SK-N-SH (cell line): ENCODE measurements around the gene TIAM2. TPM values are rescaled to one million over a fixed set of nuclear protein-coding genes. Genes with fewer than 3 reads are reported as not detected.

Experiments used
- CTCF ChIA-PET: fragments of 300-600, 350-600 bp; formaldehyde crosslinking; extraction: SDS; loops from one replicate; lab custom pipeline; 2021; lab: Yijun Ruan, JAX
- POLR2A ChIA-PET: fragments of 350-600 bp; sonication (Branson Sonifier 250); formaldehyde crosslinking; extraction: SDS; loops from one replicate; lab custom pipeline; 2020; ENCODE audit warnings: antibody characterized with exemption, inconsistent platforms; lab: Yijun Ruan, JAX
- DNase-seq: peaks from one replicate; pipeline ENCODE4 v3.0.0; 2012
- H2AFZ ChIP-seq: fragments of 200-600 bp; sonication (generic); 2 replicates; pipeline ENCODE4 v1.8.1; 2016; ENCODE audit warnings: antibody characterized with exemption, mild to moderate bottlenecking, low read depth
- H3F3A ChIP-seq: fragments of 200-600 bp; sonication (generic); replicated peaks from 2 replicates; pipeline ENCODE3; 2016; ENCODE audit warnings: antibody characterized with exemption, mild to moderate bottlenecking; ENCODE audit not compliant: insufficient read depth
- H3K27ac ChIP-seq, 2 experiments: fragments of 200-500 bp in 1 of 2; fragments of 200-600 bp in 1 of 2; sonication (Bioruptor generic) in 1 of 2; sonication (generic), shearing (Covaris generic) in 1 of 2; 2 replicates each; pipeline versions ENCODE4 v1.5.1 to v1.6.1; 2014 to 2016; ENCODE audit warnings: low read depth in 2 of 2, inconsistent platforms in 1 of 2, low read length in 1 of 2, mild to moderate bottlenecking in 1 of 2, mixed read lengths in 1 of 2
- H3K27me3 ChIP-seq: fragments of 200-600 bp; sonication (generic), shearing (Covaris generic); 2 replicates; pipeline ENCODE4 v1.6.1; 2016; ENCODE audit warnings: mixed run types; ENCODE audit not compliant: insufficient read depth
- H3K36me3 ChIP-seq, 2 experiments: fragments of 200-500 bp in 1 of 2; fragments of 200-600 bp in 1 of 2; sonication (Bioruptor generic) in 1 of 2; sonication (generic) in 1 of 2; replicated peaks in 1 of 2; 2 replicates each; pipeline versions ENCODE3 to v1.5.1; 2014 to 2016; ENCODE audit warnings: low read length in 1 of 2, mild to moderate bottlenecking in 1 of 2; ENCODE audit not compliant: insufficient read depth in 2 of 2, control insufficient read depth in 1 of 2
- H3K4me1 ChIP-seq, 2 experiments: fragments of 200-500 bp in 1 of 2; fragments of 200-600 bp in 1 of 2; sonication (Bioruptor generic) in 1 of 2; sonication (generic), shearing (Covaris generic) in 1 of 2; 2 replicates each; pipeline versions ENCODE4 v1.5.1 to v1.6.1; 2014 to 2016; ENCODE audit warnings: low read depth in 1 of 2, low read length in 1 of 2, mixed run types in 1 of 2; ENCODE audit not compliant: insufficient read depth in 2 of 2, control insufficient read depth in 1 of 2
- H3K4me2 ChIP-seq: fragments of 200-600 bp; sonication (generic), shearing (Covaris generic); 2 replicates; pipeline ENCODE4 v1.6.1; 2017; ENCODE audit warnings: mixed run types
- H3K4me3 ChIP-seq, 2 experiments: fragments of 200-500 bp in 1 of 2; fragments of 200-600 bp in 1 of 2; sonication (Bioruptor generic) in 1 of 2; sonication (generic), shearing (Covaris generic) in 1 of 2; 2 replicates each; pipeline versions ENCODE4 v1.5.1 to v1.8.1; 2014 to 2016; ENCODE audit warnings: low read depth in 2 of 2, inconsistent platforms in 1 of 2, low read length in 1 of 2, mild to moderate bottlenecking in 1 of 2, mixed read lengths in 1 of 2, moderate library complexity in 1 of 2
- H3K79me2 ChIP-seq: fragments of 200-600 bp; sonication (generic); 2 replicates; pipeline ENCODE4 v1.8.1; 2017; ENCODE audit warnings: mild to moderate bottlenecking; ENCODE audit not compliant: insufficient read depth
- H3K9ac ChIP-seq: fragments of 200-600 bp; sonication (generic); 2 replicates; pipeline ENCODE4 v1.6.1; 2017; ENCODE audit warnings: mixed run types
- H3K9me2 ChIP-seq: fragments of 200-600 bp; sonication (generic); 2 replicates; pipeline ENCODE4 v1.6.1; 2017; ENCODE audit warnings: mixed run types
- H3K9me3 ChIP-seq: fragments of 200-600 bp; sonication (generic); 2 replicates; pipeline ENCODE4 v1.6.1; 2017; ENCODE audit warnings: mixed run types, mild to moderate bottlenecking, moderate library complexity
- H4K20me1 ChIP-seq: fragments of 200-600 bp; sonication (generic); 2 replicates; pipeline ENCODE4 v1.6.1; 2017; ENCODE audit warnings: mild to moderate bottlenecking, mixed run types; ENCODE audit not compliant: insufficient read depth
- CHD2 ChIP-seq: fragments of 150-350 bp; IDR thresholded peaks from 2 replicates; pipeline ENCODE4 v1.6.1; 2018; ENCODE audit warnings: low read length; ENCODE audit not compliant: partially characterized antibody
- ELF1 ChIP-seq: IDR thresholded peaks from 2 replicates; pipeline ENCODE4 v1.4.0; 2012
- EP300 ChIP-seq, 2 experiments: IDR thresholded peaks; 2 replicates each; pipeline versions ENCODE4 v1.4.0 to v1.6.1; 2012; ENCODE audit warnings: borderline replicate concordance in 1 of 2, low read depth in 1 of 2, low read length in 1 of 2
- EZH2phosphoT487 ChIP-seq: fragments of 200-600 bp; sonication (generic); IDR thresholded peaks from 2 replicates; pipeline ENCODE4 v1.6.1; 2017; ENCODE audit warnings: low read depth, mixed run types, mild to moderate bottlenecking, antibody characterized with exemption, moderate library complexity, borderline replicate concordance
- FOSL2 ChIP-seq: IDR thresholded peaks from 2 replicates; pipeline ENCODE4 v1.4.0; 2012; ENCODE audit warnings: low read depth, mild to moderate bottlenecking, moderate library complexity, borderline replicate concordance
- FOXJ3 ChIP-seq: sonication (generic); formaldehyde crosslinking; IDR thresholded peaks from 2 replicates; pipeline ENCODE4 v1.5.1; 2020; ENCODE audit warnings: mild to moderate bottlenecking, missing genetic modification reagents
- GATA2 ChIP-seq: sonication (generic); formaldehyde crosslinking; IDR thresholded peaks from 2 replicates; pipeline ENCODE4 v1.5.0; 2020; ENCODE audit warnings: mild to moderate bottlenecking, missing genetic modification reagents
- MXI1 ChIP-seq: IDR thresholded peaks from 2 replicates; pipeline ENCODE4 v1.6.1; 2012; ENCODE audit warnings: mild to moderate bottlenecking, low read depth, low read length, improper control_type of control experiment
- POLR2AphosphoS5 ChIP-seq: IDR thresholded peaks from 2 replicates; pipeline ENCODE4 v1.6.1; 2012; ENCODE audit warnings: low read depth, low read length
- SMC3 ChIP-seq: IDR thresholded peaks from 2 replicates; pipeline ENCODE4 v1.6.1; 2012; ENCODE audit warnings: low read depth, low read length, improper control_type of control experiment
- TCF12 ChIP-seq: IDR thresholded peaks from 2 replicates; pipeline ENCODE4 v1.4.0; 2012
- YY1 ChIP-seq: IDR thresholded peaks from 2 replicates; pipeline ENCODE4 v1.4.0; 2012; ENCODE audit warnings: low read depth, mild to moderate bottlenecking
- WGBS: methylation state at CpG from one replicate; pipeline ENCODE4 v1.1.6; 2017; ENCODE audit warnings: low lambda C conversion rate; 5-methylcytosine and 5-hydroxymethylcytosine counted together
- polyA plus RNA-seq, 3 experiments: library from polyadenylated mRNA; depleted of rRNA; stranded (reverse); fragments of >200 nt; gene quantifications; 2 replicates each; pipeline ENCODE4 v1.2.3, GENCODE V29; 2012
- TF ChIP-seq, protein P1 (sequence below): fragments of 200-600 bp; sonication (generic); IDR thresholded peaks from 2 replicates; pipeline ENCODE4 v1.6.1; 2017; ENCODE audit warnings: antibody characterized with exemption, mild to moderate bottlenecking, moderate library complexity
- TF ChIP-seq, protein P2 (sequence below): fragments of 150-350 bp; IDR thresholded peaks from 2 replicates; pipeline ENCODE4 v1.6.1; 2016; ENCODE audit warnings: mild to moderate bottlenecking, low read depth, low read length
- TF ChIP-seq, protein P3 (sequence below): IDR thresholded peaks from 2 replicates; pipeline ENCODE4; 2012

TIAM2 gene
- polyA plus RNA-seq, 1 of the 3 experiments (the other 2 are of a cell fraction): 13.6 TPM

DNA sequence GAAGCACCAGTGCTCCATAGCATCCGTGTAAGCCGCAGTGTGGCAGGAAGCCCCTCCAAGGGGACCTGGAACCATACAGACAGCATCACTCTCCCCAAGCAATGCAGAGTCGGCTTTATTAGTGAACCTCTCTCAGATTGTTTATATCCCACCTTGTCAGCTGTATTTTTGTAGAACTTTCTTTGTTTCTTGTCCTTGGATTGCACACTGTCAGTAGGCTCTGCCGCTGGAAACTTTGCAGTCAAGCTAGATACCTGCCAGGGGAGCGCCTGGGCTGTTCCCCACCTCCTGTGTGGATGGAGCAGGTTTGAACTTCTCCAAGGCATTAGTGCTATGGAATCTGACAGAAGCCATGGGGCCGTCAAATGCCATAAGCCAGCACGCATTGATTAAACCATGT, 250.1 kb downstream of the TIAM2 start:
- no peak for TF ChIP-seq SMC3
- TF ChIP-seq, protein P1, sequence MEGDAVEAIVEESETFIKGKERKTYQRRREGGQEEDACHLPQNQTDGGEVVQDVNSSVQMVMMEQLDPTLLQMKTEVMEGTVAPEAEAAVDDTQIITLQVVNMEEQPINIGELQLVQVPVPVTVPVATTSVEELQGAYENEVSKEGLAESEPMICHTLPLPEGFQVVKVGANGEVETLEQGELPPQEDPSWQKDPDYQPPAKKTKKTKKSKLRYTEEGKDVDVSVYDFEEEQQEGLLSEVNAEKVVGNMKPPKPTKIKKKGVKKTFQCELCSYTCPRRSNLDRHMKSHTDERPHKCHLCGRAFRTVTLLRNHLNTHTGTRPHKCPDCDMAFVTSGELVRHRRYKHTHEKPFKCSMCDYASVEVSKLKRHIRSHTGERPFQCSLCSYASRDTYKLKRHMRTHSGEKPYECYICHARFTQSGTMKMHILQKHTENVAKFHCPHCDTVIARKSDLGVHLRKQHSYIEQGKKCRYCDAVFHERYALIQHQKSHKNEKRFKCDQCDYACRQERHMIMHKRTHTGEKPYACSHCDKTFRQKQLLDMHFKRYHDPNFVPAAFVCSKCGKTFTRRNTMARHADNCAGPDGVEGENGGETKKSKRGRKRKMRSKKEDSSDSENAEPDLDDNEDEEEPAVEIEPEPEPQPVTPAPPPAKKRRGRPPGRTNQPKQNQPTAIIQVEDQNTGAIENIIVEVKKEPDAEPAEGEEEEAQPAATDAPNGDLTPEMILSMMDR: no peak
- TF ChIP-seq EZH2phosphoT487: no peak
- no peak for TF ChIP-seq TCF12
- no peak for TF ChIP-seq EP300 (IDR thresholded peaks at IDR 0.05; ENCODE audit: borderline replicate concordance in 1 of 2, low read depth in 1 of 2, low read length in 1 of 2)
- TF ChIP-seq, protein P2, sequence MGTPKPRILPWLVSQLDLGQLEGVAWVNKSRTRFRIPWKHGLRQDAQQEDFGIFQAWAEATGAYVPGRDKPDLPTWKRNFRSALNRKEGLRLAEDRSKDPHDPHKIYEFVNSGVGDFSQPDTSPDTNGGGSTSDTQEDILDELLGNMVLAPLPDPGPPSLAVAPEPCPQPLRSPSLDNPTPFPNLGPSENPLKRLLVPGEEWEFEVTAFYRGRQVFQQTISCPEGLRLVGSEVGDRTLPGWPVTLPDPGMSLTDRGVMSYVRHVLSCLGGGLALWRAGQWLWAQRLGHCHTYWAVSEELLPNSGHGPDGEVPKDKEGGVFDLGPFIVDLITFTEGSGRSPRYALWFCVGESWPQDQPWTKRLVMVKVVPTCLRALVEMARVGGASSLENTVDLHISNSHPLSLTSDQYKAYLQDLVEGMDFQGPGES: no peak
- no peak for TF ChIP-seq FOXJ3
- TF ChIP-seq, protein P3, sequence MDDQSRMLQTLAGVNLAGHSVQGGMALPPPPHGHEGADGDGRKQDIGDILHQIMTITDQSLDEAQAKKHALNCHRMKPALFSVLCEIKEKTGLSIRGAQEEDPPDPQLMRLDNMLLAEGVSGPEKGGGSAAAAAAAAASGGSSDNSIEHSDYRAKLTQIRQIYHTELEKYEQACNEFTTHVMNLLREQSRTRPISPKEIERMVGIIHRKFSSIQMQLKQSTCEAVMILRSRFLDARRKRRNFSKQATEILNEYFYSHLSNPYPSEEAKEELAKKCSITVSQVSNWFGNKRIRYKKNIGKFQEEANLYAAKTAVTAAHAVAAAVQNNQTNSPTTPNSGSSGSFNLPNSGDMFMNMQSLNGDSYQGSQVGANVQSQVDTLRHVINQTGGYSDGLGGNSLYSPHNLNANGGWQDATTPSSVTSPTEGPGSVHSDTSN: no peak
- TF ChIP-seq ELF1: no peak
- no peak for TF ChIP-seq POLR2AphosphoS5
- TF ChIP-seq YY1: no peak
- TF ChIP-seq GATA2 (CRISPR knock-in tag): no peak
- no peak for TF ChIP-seq CHD2
- no peak for TF ChIP-seq MXI1
- TF ChIP-seq FOSL2: no peak
- Histone ChIP-seq H2AFZ (no peak overlapping the region), H4K20me1 (no peaks in the 10 kb centered on the region), H3K4me1 (peaks cover 0 to 3% of the 10 kb centered on the region in 2 experiments; a peak in 3 of 4 replicates), H3K4me2 (no peak overlapping the region), H3K9me2 (no peaks in the 10 kb centered on the region), H3K9me3 (no peaks in the 10 kb centered on the region), H3K27ac (peak overlapping the region in 1 of 2 experiments; percentile 65; a peak in 2 of 4 replicates), H3F3A (peaks cover 4% of the 10 kb centered on the region), H3K79me2 (no peaks in the 10 kb centered on the region), H3K9ac (no peak overlapping the region), H3K4me3 (no peak overlapping the region), H3K27me3 (no peaks in the 10 kb centered on the region), H3K36me3 (peaks cover 20 to 30% of the 10 kb centered on the region in 2 experiments)
- ChIA-PET POLR2A (no interaction called here), CTCF (interaction anchor here (1.3 to 4.9 kb wide), 3 partner anchors 10 to 68 kb away, joined by 3 to 36 read pairs (median 3); no protein-coding TSS in a partner anchor)
- no peak for DNase-seq
- WGBS: 97% methylated on average over 7 of the region's 7 CpGs
